RWPE2 (cell line): ENCODE measurements around the gene CHIA.

ENCODE experiments used
- ATAC-seq: fragments of 200-7000 bp; cut with Tn5 transposase; 3 replicates; pipeline ENCODE4 v1.9.1; 2021; ENCODE audit warnings: low read depth
- DNase-seq: peaks from one replicate; pipeline ENCODE4 v3.0.0-alpha.2; 2020; ENCODE audit warnings: low spot score
- H3K27ac ChIP-seq: fragments of 450-650 bp; 2 replicates; pipeline ENCODE4 v1.5.1; 2017; ENCODE audit warnings: mild to moderate bottlenecking; ENCODE audit not compliant: poor library complexity, severe bottlenecking
- H3K27me3 ChIP-seq: fragments of 250-450 bp; sonication (Bioruptor Pico); 2 replicates; pipeline ENCODE4 v1.5.1; 2021; ENCODE audit warnings: mild to moderate bottlenecking, moderate library complexity; ENCODE audit not compliant: insufficient read depth, poor library complexity, severe bottlenecking
- H3K36me3 ChIP-seq: fragments of 250-450 bp; sonication (Bioruptor Pico); 2 replicates; pipeline ENCODE4 v1.5.1; 2020; ENCODE audit warnings: low read depth, mild to moderate bottlenecking, moderate library complexity
- H3K4me1 ChIP-seq: fragments of 250-450 bp; sonication (Bioruptor Pico); 2 replicates; pipeline ENCODE4 v1.5.1; 2021; ENCODE audit warnings: mild to moderate bottlenecking, moderate library complexity; ENCODE audit not compliant: insufficient read depth, poor library complexity, severe bottlenecking
- H3K4me3 ChIP-seq: fragments of 250-450 bp; sonication (Bioruptor Pico); 2 replicates; pipeline ENCODE4 v1.5.1; 2021; ENCODE audit warnings: mild to moderate bottlenecking, moderate library complexity; ENCODE audit not compliant: severe bottlenecking
- H3K9me3 ChIP-seq: fragments of 250-450 bp; sonication (Bioruptor Pico); 2 replicates; pipeline ENCODE4 v1.5.1; 2021; ENCODE audit warnings: mild to moderate bottlenecking, moderate library complexity; ENCODE audit not compliant: severe bottlenecking
- CTCF ChIP-seq: fragments of 450-650 bp; IDR thresholded peaks from one replicate; pipeline ENCODE4 v1.5.1; 2017; ENCODE audit warnings: mild to moderate bottlenecking, moderate library complexity; ENCODE audit not compliant: poor library complexity, severe bottlenecking

CHIA gene

GRCh38 chr1:111283838-111284237 lies 6.8 kb upstream of the CHIA start:
- DNase-seq (no peak), ATAC-seq (no peak)
- H3K27me3 ChIP-seq, result peaks cover 4% of the 10 kb centered on the region
- H3K4me1 ChIP-seq, result no peaks in the 10 kb centered on the region
- TF ChIP-seq CTCF, result no peak
- no peak overlapping the region for H3K4me3 ChIP-seq
- H3K9me3 ChIP-seq, result no peaks in the 10 kb centered on the region
- H3K36me3 ChIP-seq, result no peaks in the 10 kb centered on the region
- no peak overlapping the region for H3K27ac ChIP-seq

- TF ChIP-seq CTCF, result no peak
- H3K27me3 ChIP-seq, result peaks cover 4% of the 10 kb centered on the region
- H3K27ac ChIP-seq, result no peak overlapping the region
- H3K4me3 ChIP-seq, result no peak overlapping the region
- H3K4me1 ChIP-seq, result no peaks in the 10 kb centered on the region
- ATAC-seq (no peak), DNase-seq (no peak)
- H3K36me3 ChIP-seq, result no peaks in the 10 kb centered on the region
- H3K9me3 ChIP-seq, result no peaks in the 10 kb centered on the region
These were observed 4.8 kb upstream of the CHIA start for GRCh38 chr1:111285879-111286278.

- no peaks in the 10 kb centered on the region for H3K36me3 ChIP-seq
- H3K27ac ChIP-seq, result no peak overlapping the region
- no peak overlapping the region for H3K4me3 ChIP-seq
- H3K27me3 ChIP-seq, result peaks cover 4% of the 10 kb centered on the region
- no peaks in the 10 kb centered on the region for H3K4me1 ChIP-seq
- no peaks in the 10 kb centered on the region for H3K9me3 ChIP-seq
- ATAC-seq, result no peak
- no peak for TF ChIP-seq CTCF
- DNase-seq, result no peak
These were observed 3.7 kb upstream of the CHIA start for GRCh38 chr1:111286912-111287311.

- no peaks in the 10 kb centered on the region for H3K4me1 ChIP-seq
- H3K27me3 ChIP-seq, result peaks cover 8% of the 10 kb centered on the region
- ATAC-seq (no peak), DNase-seq (no peak)
- no peaks in the 10 kb centered on the region for H3K36me3 ChIP-seq
- H3K4me3 ChIP-seq, result no peak overlapping the region
- no peak overlapping the region for H3K27ac ChIP-seq
- no peak for TF ChIP-seq CTCF
- H3K9me3 ChIP-seq, result no peaks in the 10 kb centered on the region
These were observed 1.3 kb upstream of the CHIA start for GRCh38 chr1:111289371-111289770.

- H3K36me3 ChIP-seq, result no peaks in the 10 kb centered on the region
- H3K9me3 ChIP-seq, result no peaks in the 10 kb centered on the region
- H3K4me3 ChIP-seq, result no peak overlapping the region
- H3K27ac ChIP-seq, result no peak overlapping the region
- TF ChIP-seq CTCF, result no peak
- peaks cover 13% of the 10 kb centered on the region for H3K27me3 ChIP-seq
- ATAC-seq, result no peak
- H3K4me1 ChIP-seq, result no peaks in the 10 kb centered on the region
- DNase-seq, result no peak
These were observed 547 bp upstream of the CHIA start for GRCh38 chr1:111290104-111290503.
